ENCODE data around the gene ERGIC3.

The ERGIC3 gene

GRCh38 chr20:35503281-35503680 lies 38.6 kb upstream of the ERGIC3 start:
- TF ChIP-seq OSR1 (CRISPR knock-in tag; IDR thresholded peaks at IDR 0.05) (no peak), ZFP3 (CRISPR knock-in tag; IDR thresholded peaks at IDR 0.05) (no peak), TOX (CRISPR knock-in tag; IDR thresholded peaks at IDR 0.05; ENCODE audit: borderline replicate concordance) (no peak), ZNF70 (CRISPR knock-in tag; IDR thresholded peaks at IDR 0.05) (no peak), SNAI2 (CRISPR knock-in tag; IDR thresholded peaks at IDR 0.05) (no peak), ZFP30 (CRISPR knock-in tag; IDR thresholded peaks at IDR 0.05) (no peak), ZNF565 (CRISPR knock-in tag; conservative IDR thresholded peaks at IDR 0.05; ENCODE audit: low read depth) (no peak), BACH2 (CRISPR knock-in tag; IDR thresholded peaks at IDR 0.05; ENCODE audit: borderline replicate concordance) (no peak), PPARA (CRISPR knock-in tag; IDR thresholded peaks at IDR 0.05; ENCODE audit: borderline replicate concordance) (no peak), ZNF8 (CRISPR knock-in tag; IDR thresholded peaks at IDR 0.05) (no peak)
- TF ChIP-seq, protein P1, sequence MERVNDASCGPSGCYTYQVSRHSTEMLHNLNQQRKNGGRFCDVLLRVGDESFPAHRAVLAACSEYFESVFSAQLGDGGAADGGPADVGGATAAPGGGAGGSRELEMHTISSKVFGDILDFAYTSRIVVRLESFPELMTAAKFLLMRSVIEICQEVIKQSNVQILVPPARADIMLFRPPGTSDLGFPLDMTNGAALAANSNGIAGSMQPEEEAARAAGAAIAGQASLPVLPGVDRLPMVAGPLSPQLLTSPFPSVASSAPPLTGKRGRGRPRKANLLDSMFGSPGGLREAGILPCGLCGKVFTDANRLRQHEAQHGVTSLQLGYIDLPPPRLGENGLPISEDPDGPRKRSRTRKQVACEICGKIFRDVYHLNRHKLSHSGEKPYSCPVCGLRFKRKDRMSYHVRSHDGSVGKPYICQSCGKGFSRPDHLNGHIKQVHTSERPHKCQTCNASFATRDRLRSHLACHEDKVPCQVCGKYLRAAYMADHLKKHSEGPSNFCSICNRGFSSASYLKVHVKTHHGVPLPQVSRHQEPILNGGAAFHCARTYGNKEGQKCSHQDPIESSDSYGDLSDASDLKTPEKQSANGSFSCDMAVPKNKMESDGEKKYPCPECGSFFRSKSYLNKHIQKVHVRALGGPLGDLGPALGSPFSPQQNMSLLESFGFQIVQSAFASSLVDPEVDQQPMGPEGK (CRISPR knock-in tag; IDR thresholded peaks at IDR 0.05; ENCODE audit: borderline replicate concordance) = no peak
- ATAC-seq = no peak

DNA sequence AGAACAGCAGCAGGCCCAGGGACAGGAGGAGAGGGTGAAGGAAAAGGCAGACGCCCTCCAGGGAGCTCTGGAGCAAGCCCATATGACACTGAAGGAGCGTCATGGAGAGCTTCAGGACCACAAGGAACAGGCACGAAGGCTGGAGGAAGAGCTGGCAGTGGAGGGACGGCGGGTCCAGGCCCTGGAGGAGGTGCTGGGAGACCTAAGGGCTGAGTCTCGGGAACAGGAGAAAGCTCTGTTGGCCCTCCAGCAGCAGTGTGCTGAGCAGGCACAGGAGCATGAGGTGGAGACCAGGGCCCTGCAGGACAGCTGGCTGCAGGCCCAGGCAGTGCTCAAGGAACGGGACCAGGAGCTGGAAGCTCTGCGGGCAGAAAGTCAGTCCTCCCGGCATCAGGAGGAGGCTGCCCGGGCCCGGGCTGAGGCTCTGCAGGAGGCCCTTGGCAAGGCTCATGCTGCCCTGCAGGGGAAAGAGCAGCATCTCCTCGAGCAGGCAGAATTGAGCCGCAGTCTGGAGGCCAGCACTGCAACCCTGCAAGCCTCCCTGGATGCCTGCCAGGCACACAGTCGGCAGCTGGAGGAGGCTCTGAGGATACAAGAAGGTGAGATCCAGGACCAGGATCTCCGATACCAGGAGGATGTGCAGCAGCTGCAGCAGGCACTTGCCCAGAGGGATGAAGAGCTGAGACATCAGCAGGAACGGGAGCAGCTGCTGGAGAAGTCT lies 37.9 kb upstream of the ERGIC3 start:
- TF ChIP-seq SNAI2 (CRISPR knock-in tag; IDR thresholded peaks at IDR 0.05) = no peak
- no peak for TF ChIP-seq ZNF70 (CRISPR knock-in tag; IDR thresholded peaks at IDR 0.05)
- TF ChIP-seq CREB5 (CRISPR knock-in tag; IDR thresholded peaks at IDR 0.05; ENCODE audit: low read depth) = no peak
- TF ChIP-seq ISL1 (CRISPR knock-in tag; IDR thresholded peaks at IDR 0.05) = no peak
- TF ChIP-seq TOX (CRISPR knock-in tag; IDR thresholded peaks at IDR 0.05; ENCODE audit: borderline replicate concordance) = no peak
- TF ChIP-seq TCF4 (CRISPR knock-in tag; IDR thresholded peaks at IDR 0.05; ENCODE audit: borderline replicate concordance) = no peak
- no peak for ATAC-seq

GRCh38 chr20:35504751-35505150 lies 37.1 kb upstream of the ERGIC3 start:
- no peak for ATAC-seq
- TF ChIP-seq ESRRG (CRISPR knock-in tag; IDR thresholded peaks at IDR 0.05) (no peak), TCF4 (CRISPR knock-in tag; IDR thresholded peaks at IDR 0.05; ENCODE audit: borderline replicate concordance) (no peak), POU6F1 (CRISPR knock-in tag; IDR thresholded peaks at IDR 0.05; ENCODE audit: borderline replicate concordance, low read depth) (no peak), ARNTL (CRISPR knock-in tag; IDR thresholded peaks at IDR 0.05; ENCODE audit: borderline replicate concordance, low read depth) (no peak), RARB (CRISPR knock-in tag; IDR thresholded peaks at IDR 0.05) (no peak), OSR1 (CRISPR knock-in tag; IDR thresholded peaks at IDR 0.05) (no peak), GLIS3 (CRISPR knock-in tag; IDR thresholded peaks at IDR 0.05) (no peak), ISL1 (CRISPR knock-in tag; IDR thresholded peaks at IDR 0.05) (no peak), CSDC2 (CRISPR knock-in tag; IDR thresholded peaks at IDR 0.05) (no peak)

DNA sequence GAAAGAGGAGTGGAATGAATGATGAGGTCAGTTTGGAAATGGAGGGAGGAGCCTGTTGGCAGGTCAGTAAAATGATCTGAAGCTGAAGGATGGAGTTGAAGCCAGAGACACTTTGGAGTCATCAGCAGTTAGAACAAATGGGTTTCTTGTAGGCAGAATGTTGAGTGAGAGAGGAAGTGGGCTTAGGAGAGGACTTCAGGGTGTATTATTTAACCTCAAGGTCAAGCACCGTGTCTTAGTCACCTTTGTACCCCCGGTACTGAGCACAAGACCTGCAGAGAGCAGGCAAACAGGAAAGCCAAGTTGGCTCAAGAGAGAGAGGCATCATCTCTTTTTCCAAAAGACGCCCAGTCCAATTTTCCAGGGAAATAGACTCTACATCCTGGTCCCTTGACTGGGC lies 35.7 kb upstream of the ERGIC3 start:
- no peak for ATAC-seq
- no peak for TF ChIP-seq OSR1 (CRISPR knock-in tag; IDR thresholded peaks at IDR 0.05)
- TF ChIP-seq CSRNP3 (CRISPR knock-in tag; IDR thresholded peaks at IDR 0.05) = no peak
- no peak for TF ChIP-seq POU6F1 (CRISPR knock-in tag; IDR thresholded peaks at IDR 0.05; ENCODE audit: borderline replicate concordance, low read depth)
- no peak for TF ChIP-seq CREB5 (CRISPR knock-in tag; IDR thresholded peaks at IDR 0.05; ENCODE audit: low read depth)
- no peak for TF ChIP-seq ARNTL (CRISPR knock-in tag; IDR thresholded peaks at IDR 0.05; ENCODE audit: borderline replicate concordance, low read depth)
- TF ChIP-seq SNAI2 (CRISPR knock-in tag; IDR thresholded peaks at IDR 0.05) = no peak
- no peak for TF ChIP-seq ZNF8 (CRISPR knock-in tag; IDR thresholded peaks at IDR 0.05)
- TF ChIP-seq, protein P1 (CRISPR knock-in tag; IDR thresholded peaks at IDR 0.05; ENCODE audit: borderline replicate concordance) = no peak
- no peak for TF ChIP-seq TCF4 (CRISPR knock-in tag; IDR thresholded peaks at IDR 0.05; ENCODE audit: borderline replicate concordance)
- TF ChIP-seq ESRRG (CRISPR knock-in tag; IDR thresholded peaks at IDR 0.05) = no peak
- no peak for TF ChIP-seq ZC3H10 (CRISPR knock-in tag; IDR thresholded peaks at IDR 0.05)
